ENCODE data around the gene HHATL.

DNA sequence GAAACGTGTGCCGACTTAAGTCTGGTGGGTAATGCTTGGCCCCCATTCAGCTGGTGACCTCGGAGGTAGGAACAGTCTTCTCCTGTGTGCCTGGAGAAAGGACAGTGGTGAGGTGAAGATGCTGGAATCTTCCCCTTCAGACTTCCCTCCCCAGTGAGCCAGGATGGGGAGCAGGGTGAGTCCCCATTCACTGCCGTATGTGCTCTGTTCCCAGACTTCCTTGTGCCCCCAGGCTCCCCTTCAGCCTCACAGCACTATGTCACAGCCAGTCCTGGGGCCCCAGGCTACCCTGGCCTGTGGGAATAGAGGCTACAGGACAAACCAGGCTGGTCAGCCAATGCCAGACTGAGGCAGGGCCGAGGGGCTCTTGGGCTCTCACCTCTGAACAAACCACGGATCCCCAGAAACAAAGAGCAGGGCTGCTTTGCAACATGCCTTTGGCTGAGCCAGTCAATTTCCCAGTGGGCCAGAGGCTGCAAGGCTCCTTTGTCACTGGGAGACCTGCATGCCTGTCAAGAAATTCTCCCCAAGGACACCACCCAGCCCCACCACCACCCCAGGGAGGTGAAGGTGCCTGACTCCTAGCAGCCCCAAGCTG, 31.8 kb upstream of the HHATL start:
- TF ChIP-seq, protein P1, sequence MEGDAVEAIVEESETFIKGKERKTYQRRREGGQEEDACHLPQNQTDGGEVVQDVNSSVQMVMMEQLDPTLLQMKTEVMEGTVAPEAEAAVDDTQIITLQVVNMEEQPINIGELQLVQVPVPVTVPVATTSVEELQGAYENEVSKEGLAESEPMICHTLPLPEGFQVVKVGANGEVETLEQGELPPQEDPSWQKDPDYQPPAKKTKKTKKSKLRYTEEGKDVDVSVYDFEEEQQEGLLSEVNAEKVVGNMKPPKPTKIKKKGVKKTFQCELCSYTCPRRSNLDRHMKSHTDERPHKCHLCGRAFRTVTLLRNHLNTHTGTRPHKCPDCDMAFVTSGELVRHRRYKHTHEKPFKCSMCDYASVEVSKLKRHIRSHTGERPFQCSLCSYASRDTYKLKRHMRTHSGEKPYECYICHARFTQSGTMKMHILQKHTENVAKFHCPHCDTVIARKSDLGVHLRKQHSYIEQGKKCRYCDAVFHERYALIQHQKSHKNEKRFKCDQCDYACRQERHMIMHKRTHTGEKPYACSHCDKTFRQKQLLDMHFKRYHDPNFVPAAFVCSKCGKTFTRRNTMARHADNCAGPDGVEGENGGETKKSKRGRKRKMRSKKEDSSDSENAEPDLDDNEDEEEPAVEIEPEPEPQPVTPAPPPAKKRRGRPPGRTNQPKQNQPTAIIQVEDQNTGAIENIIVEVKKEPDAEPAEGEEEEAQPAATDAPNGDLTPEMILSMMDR (conservative IDR thresholded peaks at IDR 0.05; ENCODE audit: low read depth, low read length) = no peak
- TF ChIP-seq EZH2 (IDR thresholded peaks at IDR 0.05; ENCODE audit: borderline replicate concordance, low read depth, low read length, poor library complexity, severe bottlenecking) = no peak
